Stimulated activated effector memory CD8-positive, alpha-beta T cell treated with anti-CD3 and anti-CD28 coated beads, Interleukin-12 subunit alpha, Interleukin-12 subunit beta, amount 100 ng/mL, for 72 hours (primary cell): ENCODE data around the gene GAL.

ENCODE experiments used
- ATAC-seq: fragments of 150-1000 bp; cut with Tn5 transposase; 2 replicates; pipeline ENCODE4 v1.10.0; 2021
- DNase-seq, 2 donors: peaks; one replicate each; pipeline ENCODE4 v3.0.0; 2021 to 2022; ENCODE audit warnings: low spot score in 2 of 2
- H3K27ac Mint-ChIP-seq: one replicate; pipeline ENCODE4 v1.8.0; 2022; ENCODE audit warnings: mild to moderate bottlenecking, mixed read lengths
- H3K36me3 Mint-ChIP-seq: one replicate; pipeline ENCODE4 v1.8.0; 2022; ENCODE audit warnings: mild to moderate bottlenecking, mixed read lengths
- H3K4me1 Mint-ChIP-seq: one replicate; pipeline ENCODE4 v1.8.0; 2022; ENCODE audit warnings: mixed read lengths
- H3K4me3 Mint-ChIP-seq: one replicate; pipeline ENCODE4 v1.8.0; 2022; ENCODE audit warnings: mild to moderate bottlenecking, mixed read lengths
- H3K9me3 Mint-ChIP-seq: one replicate; pipeline ENCODE4 v1.8.0; 2022; ENCODE audit warnings: mixed read lengths

GAL gene

GRCh38 chr11:68654978-68655377 is 29.4 kb upstream of the GAL start:
- Mint-ChIP-seq H3K36me3 (no peaks in the 10 kb centered on the region), H3K9me3 (no peaks in the 10 kb centered on the region), H3K27ac (no peak overlapping the region), H3K4me3 (no peak overlapping the region), H3K4me1 (no peaks in the 10 kb centered on the region)
- ATAC-seq, result no peak
- no peak for DNase-seq

- Mint-ChIP-seq H3K9me3 (no peaks in the 10 kb centered on the region), H3K4me1 (no peaks in the 10 kb centered on the region), H3K4me3 (no peak overlapping the region), H3K36me3 (no peaks in the 10 kb centered on the region), H3K27ac (no peak overlapping the region)
- ATAC-seq, result no peak
- no peak for DNase-seq
These were observed 28.9 kb upstream of the GAL start for GRCh38 chr11:68655406-68655805.

- H3K36me3 Mint-ChIP-seq, result no peaks in the 10 kb centered on the region
- no peak overlapping the region for H3K27ac Mint-ChIP-seq
- H3K4me3 Mint-ChIP-seq, result no peak overlapping the region
- no peaks in the 10 kb centered on the region for H3K4me1 Mint-ChIP-seq
- DNase-seq (no peak), ATAC-seq (no peak)
- no peaks in the 10 kb centered on the region for H3K9me3 Mint-ChIP-seq
These were observed 28.5 kb upstream of the GAL start for GRCh38 chr11:68655806-68656205.

GRCh38 chr11:68657021-68657780 is 27.1 kb upstream of the GAL start:
- no peak for ATAC-seq
- DNase-seq, result no peak
- no peaks in the 10 kb centered on the region for H3K4me1 Mint-ChIP-seq
- H3K9me3 Mint-ChIP-seq, result no peaks in the 10 kb centered on the region
- no peaks in the 10 kb centered on the region for H3K36me3 Mint-ChIP-seq
- no peak overlapping the region for H3K4me3 Mint-ChIP-seq
- no peak overlapping the region for H3K27ac Mint-ChIP-seq

GRCh38 chr11:68658097-68658496 is 26.2 kb upstream of the GAL start:
- Mint-ChIP-seq H3K27ac (no peak overlapping the region), H3K36me3 (no peaks in the 10 kb centered on the region), H3K4me1 (no peaks in the 10 kb centered on the region), H3K9me3 (no peaks in the 10 kb centered on the region), H3K4me3 (no peak overlapping the region)
- ATAC-seq (no peak), DNase-seq (no peak)

- ATAC-seq, result no peak
- no peaks in the 10 kb centered on the region for H3K36me3 Mint-ChIP-seq
- DNase-seq, result no peak
- H3K9me3 Mint-ChIP-seq, result no peaks in the 10 kb centered on the region
- H3K4me1 Mint-ChIP-seq, result no peaks in the 10 kb centered on the region
- no peak overlapping the region for H3K27ac Mint-ChIP-seq
- no peak overlapping the region for H3K4me3 Mint-ChIP-seq
These were observed 25.7 kb upstream of the GAL start for GRCh38 chr11:68658661-68659060.

GRCh38 chr11:68659158-68659921 is 25.0 kb upstream of the GAL start:
- no peaks in the 10 kb centered on the region for H3K4me1 Mint-ChIP-seq
- DNase-seq, result no peak
- no peaks in the 10 kb centered on the region for H3K9me3 Mint-ChIP-seq
- no peak overlapping the region for H3K4me3 Mint-ChIP-seq
- no peak overlapping the region for H3K27ac Mint-ChIP-seq
- no peaks in the 10 kb centered on the region for H3K36me3 Mint-ChIP-seq
- ATAC-seq, result no peak

- Mint-ChIP-seq H3K4me3 (no peak overlapping the region), H3K4me1 (no peaks in the 10 kb centered on the region), H3K36me3 (no peaks in the 10 kb centered on the region), H3K9me3 (no peaks in the 10 kb centered on the region), H3K27ac (no peak overlapping the region)
- DNase-seq (no peak), ATAC-seq (no peak)
These were observed 24.1 kb upstream of the GAL start for GRCh38 chr11:68660066-68660810.

GRCh38 chr11:68661014-68661413 is 23.3 kb upstream of the GAL start:
- no peaks in the 10 kb centered on the region for H3K4me1 Mint-ChIP-seq
- H3K4me3 Mint-ChIP-seq, result no peak overlapping the region
- no peak for DNase-seq
- ATAC-seq, result no peak
- H3K9me3 Mint-ChIP-seq, result no peaks in the 10 kb centered on the region
- no peak overlapping the region for H3K27ac Mint-ChIP-seq
- no peaks in the 10 kb centered on the region for H3K36me3 Mint-ChIP-seq

GRCh38 chr11:68661697-68662603 is 22.4 kb upstream of the GAL start:
- H3K4me1 Mint-ChIP-seq, result no peaks in the 10 kb centered on the region
- no peaks in the 10 kb centered on the region for H3K9me3 Mint-ChIP-seq
- H3K36me3 Mint-ChIP-seq, result no peaks in the 10 kb centered on the region
- H3K27ac Mint-ChIP-seq, result no peak overlapping the region
- no peak for DNase-seq
- no peak for ATAC-seq
- H3K4me3 Mint-ChIP-seq, result no peak overlapping the region

- Mint-ChIP-seq H3K36me3 (no peaks in the 10 kb centered on the region), H3K4me1 (no peaks in the 10 kb centered on the region), H3K9me3 (no peaks in the 10 kb centered on the region), H3K27ac (no peak overlapping the region), H3K4me3 (no peak overlapping the region)
- no peak for DNase-seq
- ATAC-seq, result no peak
These were observed 20.8 kb upstream of the GAL start for GRCh38 chr11:68663482-68664010.

- DNase-seq, result no peak
- Mint-ChIP-seq H3K27ac (no peak overlapping the region), H3K4me1 (no peaks in the 10 kb centered on the region), H3K4me3 (no peak overlapping the region), H3K9me3 (no peaks in the 10 kb centered on the region), H3K36me3 (no peaks in the 10 kb centered on the region)
- ATAC-seq, result no peak
These were observed 20.2 kb upstream of the GAL start for GRCh38 chr11:68664141-68664540.

- no peak overlapping the region for H3K27ac Mint-ChIP-seq
- DNase-seq, result no peak
- H3K4me1 Mint-ChIP-seq, result no peaks in the 10 kb centered on the region
- H3K36me3 Mint-ChIP-seq, result no peaks in the 10 kb centered on the region
- no peaks in the 10 kb centered on the region for H3K9me3 Mint-ChIP-seq
- no peak overlapping the region for H3K4me3 Mint-ChIP-seq
- ATAC-seq, result no peak
These were observed 19.4 kb upstream of the GAL start for GRCh38 chr11:68664906-68665305.

- Mint-ChIP-seq H3K27ac (no peak overlapping the region), H3K9me3 (no peaks in the 10 kb centered on the region), H3K4me3 (no peak overlapping the region), H3K36me3 (no peaks in the 10 kb centered on the region), H3K4me1 (no peaks in the 10 kb centered on the region)
- ATAC-seq, result no peak
- no peak for DNase-seq
These were observed 18.9 kb upstream of the GAL start for GRCh38 chr11:68665436-68665835.

GRCh38 chr11:68666849-68667248 is 17.5 kb upstream of the GAL start:
- no peak for ATAC-seq
- H3K4me1 Mint-ChIP-seq, result no peaks in the 10 kb centered on the region
- no peak overlapping the region for H3K27ac Mint-ChIP-seq
- DNase-seq, result no peak
- H3K9me3 Mint-ChIP-seq, result no peaks in the 10 kb centered on the region
- H3K4me3 Mint-ChIP-seq, result no peak overlapping the region
- H3K36me3 Mint-ChIP-seq, result no peaks in the 10 kb centered on the region
